SW480 (cell line): Measurements from ENCODE around the gene CTU2.

ENCODE experiments used
- DNase-seq: peaks from one replicate; pipeline ENCODE4 v3.0.0-alpha.2; 2016; ENCODE audit warnings: low spot score

CTU2 gene

GRCh38 chr16:88730632-88731607 lies 24.6 kb downstream of the CTU2 start:
- no peak for DNase-seq

GRCh38 chr16:88731699-88732098 lies 25.4 kb downstream of the CTU2 start:
- DNase-seq, result no peak

GRCh38 chr16:88732172-88732960 lies 26.1 kb downstream of the CTU2 start:
- DNase-seq, result peak; percentile 25

- DNase-seq, result no peak
Observed at GRCh38 chr16:88732961-88733294, 26.6 kb downstream of the CTU2 start.

- no peak for DNase-seq
Observed at GRCh38 chr16:88733630-88734360, 27.5 kb downstream of the CTU2 start.

GRCh38 chr16:88734361-88734728 lies 28.0 kb downstream of the CTU2 start:
- DNase-seq, result no peak

GRCh38 chr16:88735121-88735520 lies 28.8 kb downstream of the CTU2 start:
- no peak for DNase-seq

GRCh38 chr16:88735616-88736015 lies 29.3 kb downstream of the CTU2 start:
- DNase-seq, result no peak

GRCh38 chr16:88736088-88736487 lies 29.8 kb downstream of the CTU2 start:
- DNase-seq, result no peak

GRCh38 chr16:88736496-88736895 lies 30.2 kb downstream of the CTU2 start:
- DNase-seq, result no peak

GRCh38 chr16:88737298-88738150 lies 31.2 kb downstream of the CTU2 start:
- peak; percentile 75 for DNase-seq

GRCh38 chr16:88738151-88739084 lies 32.1 kb downstream of the CTU2 start:
- DNase-seq, result no peak

GRCh38 chr16:88739139-88739976 lies 33.1 kb downstream of the CTU2 start:
- no peak for DNase-seq

GRCh38 chr16:88739977-88740726 lies 33.8 kb downstream of the CTU2 start:
- no peak for DNase-seq

- no peak for DNase-seq
Observed at GRCh38 chr16:88740727-88741055, 34.4 kb downstream of the CTU2 start.

GRCh38 chr16:88741368-88741767 lies 35.1 kb downstream of the CTU2 start:
- DNase-seq, result no peak

GRCh38 chr16:88742896-88743605 lies 36.7 kb downstream of the CTU2 start:
- DNase-seq, result no peak
